GM18861 (cell line): Measurements from ENCODE around the gene C2.
"Not testable (repeated sequence)": the region's sequence is repeated elsewhere in the genome, so short reads cannot be mapped to it uniquely, and the experiment has no call there.

Source experiments
- ATAC-seq: cut with Tn5 transposase; IDR thresholded peaks from one replicate; pipeline ENCODE4 v1.9.1; 2021; ENCODE audit not compliant: unreplicated experiment

Gene C2

DNA sequence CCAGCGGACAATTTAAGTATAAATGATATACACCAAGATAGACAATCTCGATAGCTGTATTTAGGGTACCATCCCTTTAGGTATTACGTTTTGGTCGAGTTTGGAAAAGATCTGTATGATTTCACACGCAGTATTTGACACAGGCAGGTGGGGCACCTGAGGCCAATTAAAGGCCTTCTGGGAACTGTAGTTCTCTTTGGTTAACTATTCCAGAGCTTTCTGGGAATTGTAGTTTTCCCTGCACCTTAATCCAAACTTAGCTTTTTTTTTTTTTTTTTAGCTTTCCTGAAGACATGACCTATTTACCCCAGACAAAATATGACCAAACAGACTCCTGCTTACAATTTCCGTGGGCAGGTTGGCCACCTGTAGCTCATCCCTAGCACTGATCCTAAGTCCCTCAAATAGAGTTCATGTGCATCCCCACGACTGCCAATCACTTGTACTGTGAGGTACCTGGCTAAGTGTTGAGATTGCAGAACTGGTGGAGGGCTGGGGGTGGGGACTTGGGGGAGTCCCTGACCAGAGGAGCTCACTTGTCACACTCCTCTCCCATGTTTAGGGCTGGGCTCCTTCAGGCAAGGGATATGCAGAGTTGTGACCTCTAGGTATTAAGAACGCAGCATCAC, 29.0 kb upstream of the C2 start:
- ATAC-seq = no peak

DNA sequence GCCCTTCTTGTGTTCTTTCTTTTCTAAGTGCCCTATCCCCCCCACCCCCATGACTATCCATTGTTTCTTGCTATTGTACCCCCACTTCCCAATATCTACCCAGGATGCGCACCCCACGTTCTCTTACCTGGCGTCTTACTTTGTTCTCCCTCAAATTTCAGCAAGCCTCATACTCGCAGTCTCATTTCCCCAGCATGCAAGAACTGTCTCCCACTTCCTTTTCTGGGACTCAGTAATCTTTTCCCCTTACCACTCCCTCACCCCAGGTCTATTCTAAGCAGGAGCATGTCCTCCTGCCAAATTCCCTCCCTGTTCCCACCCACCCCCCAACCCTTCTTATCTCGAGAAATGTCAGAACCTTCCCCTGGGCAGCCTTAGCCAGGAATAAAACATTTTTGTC, 28.3 kb upstream of the C2 start:
- no peak for ATAC-seq

- no peak for ATAC-seq
Observed at GRCh38 chr6:31899882-31900722, 27.4 kb upstream of the C2 start.

DNA sequence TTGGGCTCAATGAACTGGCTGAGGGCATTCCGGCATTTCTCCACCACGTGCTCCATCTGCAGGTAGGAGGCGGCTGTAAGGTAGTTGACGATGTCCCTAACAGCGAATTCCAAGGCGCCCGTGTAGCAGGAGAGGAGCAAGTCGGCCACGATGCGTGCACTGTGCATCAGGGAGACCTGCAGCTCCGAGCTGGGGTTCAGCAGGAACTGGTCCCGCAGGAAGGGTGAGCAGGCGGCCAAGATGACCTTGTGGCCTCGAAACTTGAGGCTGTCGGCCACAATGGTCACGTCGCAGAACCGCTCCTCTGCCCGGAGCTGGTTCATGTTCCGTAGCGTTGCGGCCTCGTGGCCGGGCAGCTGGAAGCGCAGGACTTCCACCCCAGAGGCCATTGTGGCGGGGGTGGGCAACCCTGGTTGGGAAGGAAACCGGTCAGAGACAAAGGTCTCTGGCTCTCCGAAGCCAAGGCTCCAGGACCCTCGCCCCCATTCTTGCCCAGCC, 26.6 kb upstream of the C2 start:
- ATAC-seq = no peak

DNA sequence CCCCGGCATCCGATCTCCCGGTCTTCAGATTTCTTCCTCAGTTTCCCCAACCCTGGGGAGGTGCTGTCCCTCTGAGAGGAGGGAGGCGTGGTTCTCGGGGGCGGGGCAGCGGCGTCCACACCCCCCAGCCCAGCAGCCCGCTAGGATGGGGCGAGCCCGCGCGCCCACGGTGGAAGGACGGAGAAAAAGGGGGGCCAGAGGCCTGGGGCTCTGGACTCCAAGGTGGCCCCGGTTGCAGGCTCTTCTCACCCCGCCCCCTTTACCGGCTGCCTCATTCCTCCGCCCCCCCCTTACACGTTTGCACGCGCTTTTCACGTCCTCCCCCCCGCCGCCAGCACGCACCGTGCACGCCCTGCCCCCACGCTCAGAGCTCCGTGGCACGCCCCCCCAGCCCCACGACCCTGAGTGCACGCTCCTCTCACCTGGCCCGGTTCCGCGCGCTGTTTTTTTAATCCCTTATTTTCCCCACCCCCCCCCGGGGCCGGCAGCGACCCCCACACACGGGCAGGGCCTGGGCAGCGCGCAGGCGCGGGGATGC, 26.0 kb upstream of the C2 start:
- no peak for ATAC-seq

GRCh38 chr6:31901953-31902643, 25.4 kb upstream of the C2 start, which contains the start of gene ZBTB12:
ZBTB12 (minus strand) TSS chr6:31902086; CDS start chr6:31901305, 781 bp downstream.
- no peak for ATAC-seq

DNA sequence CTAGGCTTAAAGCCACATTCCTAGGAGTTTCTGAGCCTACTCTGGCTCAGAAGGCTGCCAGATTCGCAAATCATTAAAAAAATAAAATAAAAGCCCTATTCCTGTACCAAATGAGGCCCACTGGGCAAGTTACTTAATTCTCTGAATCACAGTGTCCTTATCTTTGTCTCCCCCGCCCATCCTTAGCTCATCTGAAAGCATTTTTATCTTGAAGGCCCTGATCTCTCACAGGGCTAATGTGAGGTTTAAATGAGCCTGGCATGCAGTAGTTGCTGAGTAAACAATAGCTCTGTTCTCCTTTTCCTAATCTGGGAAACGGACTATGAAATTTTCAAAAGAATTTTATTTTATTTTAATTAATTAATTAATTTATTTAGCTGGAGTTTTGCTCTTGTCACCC, 23.6 kb upstream of the C2 start:
- ATAC-seq = no peak

- no peak for ATAC-seq
Observed at GRCh38 chr6:31905041-31905440, 22.5 kb upstream of the C2 start.

GRCh38 chr6:31906122-31906521, 21.4 kb upstream of the C2 start:
- no peak for ATAC-seq

DNA sequence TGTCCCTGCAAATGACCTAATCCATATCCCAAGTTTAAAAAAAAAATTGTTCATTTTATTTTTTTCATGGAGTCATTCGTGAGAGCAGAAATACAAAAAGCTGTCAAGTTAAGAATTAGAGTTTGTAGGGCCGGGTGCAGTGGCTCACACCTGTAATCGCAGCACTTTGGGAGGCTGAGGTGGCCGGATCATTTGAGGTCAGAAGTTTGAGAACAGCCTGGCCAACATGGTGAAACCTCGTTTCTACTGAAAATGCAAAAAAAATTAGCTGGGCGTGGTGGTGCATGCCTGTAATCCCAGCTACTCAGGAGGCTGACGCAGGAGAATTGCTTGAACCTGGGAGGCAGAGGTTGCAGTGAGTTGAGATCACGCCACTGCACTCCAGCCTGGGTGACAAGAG, 20.8 kb upstream of the C2 start:
- not testable (repeated sequence) for ATAC-seq

GRCh38 chr6:31907158-31907813, 20.2 kb upstream of the C2 start:
- ATAC-seq = no peak

GRCh38 chr6:31908255-31908654, 19.3 kb upstream of the C2 start:
- ATAC-seq = not testable (repeated sequence)

DNA sequence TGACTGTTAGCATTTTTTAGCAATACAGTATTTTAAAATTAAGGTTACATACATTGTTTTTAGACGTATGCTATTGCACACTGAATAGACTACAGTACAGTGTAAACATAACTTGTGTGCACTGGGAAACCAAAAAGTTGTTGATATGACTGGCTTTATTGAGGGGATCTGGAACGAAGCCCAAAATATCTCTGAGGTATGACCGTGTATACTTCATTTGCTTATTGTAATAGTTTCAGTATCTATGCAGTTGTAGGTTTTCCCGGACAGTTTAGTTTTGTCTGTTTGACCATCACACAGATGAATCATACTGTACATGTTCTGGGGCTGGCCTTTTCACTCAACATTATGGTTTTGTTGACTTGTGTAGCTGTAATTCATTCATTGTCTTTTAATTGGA, 18.7 kb upstream of the C2 start:
- ATAC-seq = peak; percentile 83

DNA sequence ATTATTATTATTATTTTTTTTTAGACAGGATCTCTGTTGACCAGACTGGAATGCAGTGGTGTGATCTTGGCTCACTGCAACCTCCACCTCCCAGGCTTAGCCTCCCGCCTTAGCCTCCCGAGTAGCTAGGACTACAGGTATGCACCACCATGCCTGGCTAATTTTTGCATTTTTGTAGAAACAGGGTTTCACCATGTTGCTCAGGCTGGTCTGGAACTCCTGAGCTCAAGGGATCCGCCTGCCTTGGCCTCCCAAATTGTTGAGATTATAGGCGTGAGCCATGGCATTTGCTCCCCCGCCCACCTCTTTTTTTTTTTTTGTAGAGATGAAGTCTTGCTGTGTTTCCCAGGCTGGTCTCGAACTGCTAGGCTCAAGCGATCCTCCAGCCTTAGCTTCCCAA, 18.2 kb upstream of the C2 start:
- not testable (repeated sequence) for ATAC-seq

- ATAC-seq = no peak
Observed at GRCh38 chr6:31911826-31912585, 15.5 kb upstream of the C2 start.

DNA sequence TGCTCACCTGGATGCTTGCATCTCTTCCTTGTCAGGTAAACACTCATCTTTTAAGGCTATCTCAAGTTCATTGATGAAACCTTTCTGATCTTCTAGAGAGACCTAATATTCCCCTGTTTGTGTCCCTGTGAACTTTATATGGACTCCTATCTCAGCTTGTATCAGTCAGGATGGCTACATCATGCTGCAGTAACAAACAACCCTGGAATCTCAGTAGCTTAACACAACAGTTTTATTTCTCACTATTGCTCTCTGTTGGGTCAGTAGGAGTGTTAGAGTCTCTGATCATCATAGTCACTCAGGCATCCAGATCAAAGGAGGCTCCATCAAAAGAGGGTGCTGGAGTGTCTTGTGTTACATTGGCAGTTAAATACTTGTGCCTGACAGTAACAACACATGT, 12.2 kb upstream of the C2 start:
- ATAC-seq = no peak

- ATAC-seq = no peak
Observed at GRCh38 chr6:31915756-31916155, 11.8 kb upstream of the C2 start.

DNA sequence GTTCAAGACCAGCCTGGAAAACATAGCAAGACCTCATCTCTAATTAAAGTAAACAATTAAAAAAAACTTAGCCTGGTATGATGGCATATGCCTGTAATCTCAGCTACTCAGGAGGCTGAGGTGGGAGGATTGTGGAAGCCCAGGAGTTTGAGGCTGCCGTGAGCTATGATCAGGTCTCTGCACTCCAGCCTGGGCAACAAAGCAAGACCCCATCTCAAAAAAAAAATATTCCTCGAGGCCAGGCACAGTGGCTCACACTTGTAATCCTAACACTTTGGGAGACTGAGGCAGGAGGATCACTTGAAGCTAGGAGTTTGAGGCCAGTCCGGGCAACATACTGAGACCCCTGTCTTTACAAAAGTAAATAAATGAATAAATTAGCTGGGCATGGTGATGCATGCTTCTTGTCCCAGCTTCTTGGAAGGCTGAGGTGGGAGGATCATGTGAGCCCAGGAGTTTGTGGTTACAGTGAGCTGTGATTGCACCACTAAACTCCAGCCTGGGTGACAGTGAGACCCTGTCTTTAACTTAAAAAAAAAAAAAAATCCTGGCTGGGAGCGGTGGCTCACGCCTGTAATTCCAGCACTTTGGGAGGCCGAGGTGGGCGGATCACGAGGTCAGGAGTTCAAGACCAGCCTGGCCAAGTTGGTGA, 9.3 kb upstream of the C2 start:
- no peak for ATAC-seq

- no peak for ATAC-seq
Observed at GRCh38 chr6:31919624-31920303, 7.8 kb upstream of the C2 start.
